HG03097 (cell line): Measurements from ENCODE around the gene HOXA11.

Experiments used
- ATAC-seq: cut with Tn5 transposase; IDR thresholded peaks from one replicate; pipeline ENCODE4 v1.9.1; 2021; ENCODE audit not compliant: unreplicated experiment, low FRiP score

The HOXA11 gene

GRCh38 chr7:27194002-27194352 lies 8.9 kb upstream of the HOXA11 start:
- no peak for ATAC-seq

GRCh38 chr7:27193335-27194001 lies 8.4 kb upstream of the HOXA11 start:
- ATAC-seq = no peak

GRCh38 chr7:27192546-27193334 lies 7.7 kb upstream of the HOXA11 start:
- ATAC-seq = no peak

- no peak for ATAC-seq
Observed at GRCh38 chr7:27191833-27192545, 7.0 kb upstream of the HOXA11 start.

GRCh38 chr7:27191161-27191731 lies 6.2 kb upstream of the HOXA11 start:
- ATAC-seq = no peak

GRCh38 chr7:27189997-27190748 lies 5.1 kb upstream of the HOXA11 start:
- no peak for ATAC-seq

- ATAC-seq = no peak
Observed at GRCh38 chr7:27189295-27189996, 4.4 kb upstream of the HOXA11 start.

GRCh38 chr7:27188386-27189294 lies 3.6 kb upstream of the HOXA11 start:
- ATAC-seq = no peak

GRCh38 chr7:27187475-27188385 lies 2.7 kb upstream of the HOXA11 start:
- ATAC-seq = no peak

GRCh38 chr7:27186668-27187474 lies 1.8 kb upstream of the HOXA11 start:
- ATAC-seq = no peak

GRCh38 chr7:27185854-27186667 lies 1.0 kb upstream of the HOXA11 start:
- no peak for ATAC-seq

- no peak for ATAC-seq
Observed at GRCh38 chr7:27184337-27185012, 557 bp downstream of the HOXA11 start.

- no peak for ATAC-seq
Observed at GRCh38 chr7:27183682-27184336, 1.2 kb downstream of the HOXA11 start.

- ATAC-seq = no peak
Observed at GRCh38 chr7:27182861-27183681, 2.0 kb downstream of the HOXA11 start.
